ENCODE results near the gene NOPCHAP1.

Gene NOPCHAP1

GRCh38 chr12:105018012-105018411 lies 31.9 kb downstream of the NOPCHAP1 start:
- H3K79me2 ChIP-seq (ENCODE audit: control insufficient read depth, low read length), result no peaks in the 10 kb centered on the region
- H3K4me1 ChIP-seq (ENCODE audit: control insufficient read depth, low read length), result no peaks in the 10 kb centered on the region

GRCh38 chr12:105018776-105019175 lies 32.7 kb downstream of the NOPCHAP1 start:
- H4K20me1 ChIP-seq (ENCODE audit: control insufficient read depth, insufficient read depth, low read depth, low read length), result no peaks in the 10 kb centered on the region
- H3K4me3 ChIP-seq (ENCODE audit: low read length), result no peak overlapping the region
- TF ChIP-seq EZH2phosphoT487 (IDR thresholded peaks at IDR 0.05; ENCODE audit: borderline replicate concordance, low read length), result no peak
- no peaks in the 10 kb centered on the region for H3K4me1 ChIP-seq (ENCODE audit: control insufficient read depth, low read length)
- peaks cover 21% of the 10 kb centered on the region for H3K36me3 ChIP-seq (ENCODE audit: control insufficient read depth, low read length)
- no peaks in the 10 kb centered on the region for H3K9me2 ChIP-seq (replicated peaks; ENCODE audit: control insufficient read depth, low read length)
- H3K9me3 ChIP-seq (ENCODE audit: control insufficient read depth, insufficient read depth, low read length), result no peaks in the 10 kb centered on the region
- H3K27ac ChIP-seq (ENCODE audit: low read depth, low read length), result no peak overlapping the region
- H3F3A ChIP-seq (ENCODE audit: control insufficient read depth, insufficient read depth), result 0 out of 2 replicates have a peak, but pooled peaks cover 2% of the 10 kb centered on the region
- H3K4me2 ChIP-seq (ENCODE audit: low read length), result no peak overlapping the region
- H3K79me2 ChIP-seq (ENCODE audit: control insufficient read depth, low read length), result no peaks in the 10 kb centered on the region
- no peaks in the 10 kb centered on the region for H3K27me3 ChIP-seq (ENCODE audit: control insufficient read depth, low read length)

More at GRCh38 chr12:105018012-105018411, 31.9 kb downstream of the NOPCHAP1 start:
- Histone ChIP-seq H3K27ac (ENCODE audit: low read depth, low read length) (no peak overlapping the region), H3K4me2 (ENCODE audit: low read length) (no peak overlapping the region), H3K36me3 (ENCODE audit: control insufficient read depth, low read length) (peaks cover 23% of the 10 kb centered on the region), H3K4me3 (ENCODE audit: low read length) (no peak overlapping the region), H3F3A (ENCODE audit: control insufficient read depth, insufficient read depth) (0 out of 2 replicates have a peak, but pooled peaks cover 2% of the 10 kb centered on the region), H3K9me2 (replicated peaks; ENCODE audit: control insufficient read depth, low read length) (no peaks in the 10 kb centered on the region), H3K9me3 (ENCODE audit: control insufficient read depth, insufficient read depth, low read length) (no peaks in the 10 kb centered on the region), H3K27me3 (ENCODE audit: control insufficient read depth, low read length) (no peaks in the 10 kb centered on the region), H4K20me1 (ENCODE audit: control insufficient read depth, insufficient read depth, low read depth, low read length) (no peaks in the 10 kb centered on the region)
- TF ChIP-seq EZH2phosphoT487 (IDR thresholded peaks at IDR 0.05; ENCODE audit: borderline replicate concordance, low read length), result no peak
- TF ChIP-seq, protein P1, sequence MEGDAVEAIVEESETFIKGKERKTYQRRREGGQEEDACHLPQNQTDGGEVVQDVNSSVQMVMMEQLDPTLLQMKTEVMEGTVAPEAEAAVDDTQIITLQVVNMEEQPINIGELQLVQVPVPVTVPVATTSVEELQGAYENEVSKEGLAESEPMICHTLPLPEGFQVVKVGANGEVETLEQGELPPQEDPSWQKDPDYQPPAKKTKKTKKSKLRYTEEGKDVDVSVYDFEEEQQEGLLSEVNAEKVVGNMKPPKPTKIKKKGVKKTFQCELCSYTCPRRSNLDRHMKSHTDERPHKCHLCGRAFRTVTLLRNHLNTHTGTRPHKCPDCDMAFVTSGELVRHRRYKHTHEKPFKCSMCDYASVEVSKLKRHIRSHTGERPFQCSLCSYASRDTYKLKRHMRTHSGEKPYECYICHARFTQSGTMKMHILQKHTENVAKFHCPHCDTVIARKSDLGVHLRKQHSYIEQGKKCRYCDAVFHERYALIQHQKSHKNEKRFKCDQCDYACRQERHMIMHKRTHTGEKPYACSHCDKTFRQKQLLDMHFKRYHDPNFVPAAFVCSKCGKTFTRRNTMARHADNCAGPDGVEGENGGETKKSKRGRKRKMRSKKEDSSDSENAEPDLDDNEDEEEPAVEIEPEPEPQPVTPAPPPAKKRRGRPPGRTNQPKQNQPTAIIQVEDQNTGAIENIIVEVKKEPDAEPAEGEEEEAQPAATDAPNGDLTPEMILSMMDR (IDR thresholded peaks at IDR 0.05; ENCODE audit: low read depth, low read length, poor library complexity, severe bottlenecking), result no peak

- TF ChIP-seq, protein P1 (IDR thresholded peaks at IDR 0.05; ENCODE audit: low read depth, low read length, poor library complexity, severe bottlenecking), result no peak
- no peak for TF ChIP-seq EZH2phosphoT487 (IDR thresholded peaks at IDR 0.05; ENCODE audit: borderline replicate concordance, low read length)
- 0 out of 2 replicates have a peak, but pooled peaks cover 2% of the 10 kb centered on the region for H3F3A ChIP-seq (ENCODE audit: control insufficient read depth, insufficient read depth)
- no peak overlapping the region for H3K4me2 ChIP-seq (ENCODE audit: low read length)
- H3K4me1 ChIP-seq (ENCODE audit: control insufficient read depth, low read length), result no peaks in the 10 kb centered on the region
- H3K27ac ChIP-seq (ENCODE audit: low read depth, low read length), result no peak overlapping the region
- H3K36me3 ChIP-seq (ENCODE audit: control insufficient read depth, low read length), result peaks cover 8% of the 10 kb centered on the region; the same call in 1 of the 2 replicates
- no peak overlapping the region for H3K4me3 ChIP-seq (ENCODE audit: low read length)
- no peaks in the 10 kb centered on the region for H3K27me3 ChIP-seq (ENCODE audit: control insufficient read depth, low read length)
- no peaks in the 10 kb centered on the region for H3K9me2 ChIP-seq (replicated peaks; ENCODE audit: control insufficient read depth, low read length)
- no peaks in the 10 kb centered on the region for H3K9me3 ChIP-seq (ENCODE audit: control insufficient read depth, insufficient read depth, low read length)
- H3K79me2 ChIP-seq (ENCODE audit: control insufficient read depth, low read length), result no peaks in the 10 kb centered on the region
- no peaks in the 10 kb centered on the region for H4K20me1 ChIP-seq (ENCODE audit: control insufficient read depth, insufficient read depth, low read depth, low read length)
These were observed 34.3 kb downstream of the NOPCHAP1 start for GRCh38 chr12:105020241-105020962.

GRCh38 chr12:105024928-105025327 lies 38.8 kb downstream of the NOPCHAP1 start:
- H3K36me3 ChIP-seq (ENCODE audit: control insufficient read depth, low read length), result no peaks in the 10 kb centered on the region
- H3K4me2 ChIP-seq (ENCODE audit: low read length), result no peak overlapping the region
- H3K79me2 ChIP-seq (ENCODE audit: control insufficient read depth, low read length), result no peaks in the 10 kb centered on the region
- no peak overlapping the region for H3K4me3 ChIP-seq (ENCODE audit: low read length)
- no peaks in the 10 kb centered on the region for H3K27me3 ChIP-seq (ENCODE audit: control insufficient read depth, low read length)
- H3K9me2 ChIP-seq (replicated peaks; ENCODE audit: control insufficient read depth, low read length), result no peaks in the 10 kb centered on the region
- no peak overlapping the region for H3K27ac ChIP-seq (ENCODE audit: low read depth, low read length)
- 0 out of 2 replicates have a peak, but pooled peaks cover 2% of the 10 kb centered on the region for H3F3A ChIP-seq (ENCODE audit: control insufficient read depth, insufficient read depth)
- H3K9me3 ChIP-seq (ENCODE audit: control insufficient read depth, insufficient read depth, low read length), result no peaks in the 10 kb centered on the region
- H3K4me1 ChIP-seq (ENCODE audit: control insufficient read depth, low read length), result no peaks in the 10 kb centered on the region
- TF ChIP-seq EZH2phosphoT487 (IDR thresholded peaks at IDR 0.05; ENCODE audit: borderline replicate concordance, low read length), result no peak
- H4K20me1 ChIP-seq (ENCODE audit: control insufficient read depth, insufficient read depth, low read depth, low read length), result no peaks in the 10 kb centered on the region

Data from DOHH2 (cell line).